ENCODE measurements around the gene LTA4H.
A peak's percentile ranks its signal among the peaks of the same experiment; 100 is the strongest.

LTA4H gene

DNA sequence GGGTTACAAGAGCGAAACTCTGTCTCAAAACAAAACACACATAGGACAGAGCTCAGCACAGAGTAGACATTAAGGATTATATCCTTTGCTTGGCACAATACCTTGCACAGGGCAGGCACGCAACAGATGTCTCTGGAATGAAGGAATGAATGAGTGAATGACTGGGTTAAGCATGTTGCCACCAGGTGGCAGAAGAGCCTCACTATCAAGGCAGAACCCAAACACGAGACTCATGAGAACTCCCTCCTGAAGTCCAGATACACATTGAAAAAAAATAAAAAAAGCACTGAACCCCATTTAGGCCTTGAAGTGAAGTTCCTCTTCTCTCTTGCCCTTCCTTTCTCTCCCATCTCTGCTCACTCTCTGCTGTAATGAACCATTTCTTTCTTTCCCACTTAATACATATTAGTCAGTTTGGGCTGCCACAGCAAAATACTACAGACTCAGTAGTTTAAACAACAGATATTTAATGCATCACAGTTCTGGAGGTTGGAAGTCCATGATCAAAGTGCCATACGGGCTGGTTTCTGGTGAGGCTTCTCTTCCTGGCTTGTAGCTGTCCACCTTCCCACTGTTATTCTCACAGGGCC is 26.6 kb upstream of the LTA4H start:
- H3K36me3 ChIP-seq (ENCODE audit: control insufficient read depth in 1 of 2, insufficient read depth in 2 of 2, low read depth in 1 of 2, low read length in 2 of 2): no peaks in the 10 kb centered on the region
- WGBS: 50% methylated on average over 2 of the region's 4 CpGs
- no peak overlapping the region for H2BK12ac ChIP-seq (ENCODE audit: low read length in 2 of 2)
- no peak overlapping the region for H2BK120ac ChIP-seq (ENCODE audit: low read depth, low read length)
- no peak overlapping the region for H3K23ac ChIP-seq (ENCODE audit: low read length in 2 of 2)
- H3K4ac ChIP-seq (ENCODE audit: low read depth in 1 of 2, low read length in 2 of 2): no peak overlapping the region
- H3K27me3 ChIP-seq (ENCODE audit: control insufficient read depth in 1 of 2, insufficient read depth in 1 of 2, low read length in 2 of 2): no peaks in the 10 kb centered on the region
- no peak overlapping the region for H2BK5ac ChIP-seq (ENCODE audit: low read depth, low read length, poor library complexity, severe bottlenecking)
- H2AFZ ChIP-seq (ENCODE audit: low read depth, low read length): no peak overlapping the region
- no peak overlapping the region for H3K4me3 ChIP-seq (ENCODE audit: insufficient read depth in 1 of 2, low read depth in 1 of 2, low read length in 2 of 2)
- H4K8ac ChIP-seq (ENCODE audit: low read length): no peak overlapping the region
- no peak overlapping the region for H3K4me2 ChIP-seq (ENCODE audit: low read length, poor library complexity, severe bottlenecking)
- peak; percentile 85 for DNase-seq
- no peaks in the 10 kb centered on the region for H3K79me1 ChIP-seq (replicated peaks; ENCODE audit: low read length, poor library complexity, severe bottlenecking)
- H3K4me1 ChIP-seq (ENCODE audit: control insufficient read depth, insufficient read depth, low read depth, low read length): no peaks in the 10 kb centered on the region
- no peak overlapping the region for H3K14ac ChIP-seq (ENCODE audit: low read length in 2 of 2)
- no peak overlapping the region for H3K27ac ChIP-seq (ENCODE audit: low read length, poor library complexity, severe bottlenecking)
- no peak overlapping the region for H4K91ac ChIP-seq (ENCODE audit: low read length)
- H3K9me3 ChIP-seq (ENCODE audit: control insufficient read depth, low read length): peaks cover 3% of the 10 kb centered on the region
- H2BK15ac ChIP-seq (ENCODE audit: low read depth, poor library complexity, severe bottlenecking): no peak overlapping the region
- H3K9ac ChIP-seq (ENCODE audit: low read length): peak overlapping the region; percentile 65
- H3K18ac ChIP-seq (ENCODE audit: low read depth in 1 of 2, low read length in 2 of 2): peak overlapping the region in 1 of 2 experiments; percentile 41
- H2AK5ac ChIP-seq (ENCODE audit: low read length, severe bottlenecking): peak overlapping the region; percentile 69

DNA sequence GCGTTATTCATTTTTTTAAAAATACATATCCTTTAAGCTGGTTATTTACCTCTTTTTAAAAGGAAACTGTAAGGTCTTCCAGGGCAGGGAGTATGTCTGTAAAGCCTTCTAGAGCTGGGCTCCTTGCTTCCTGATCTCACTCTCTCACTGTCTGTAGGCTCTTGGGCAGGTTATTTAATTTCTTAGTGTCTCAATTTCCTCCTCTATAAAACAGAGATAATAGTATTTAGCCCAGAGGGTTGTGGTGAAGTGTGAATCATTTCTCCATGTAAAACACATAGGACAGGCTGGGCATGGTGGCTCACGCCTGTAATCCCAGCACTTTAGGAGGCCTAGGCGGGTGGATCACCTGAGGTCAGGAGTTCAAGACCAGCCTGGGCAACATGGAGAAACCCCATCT is 25.9 kb upstream of the LTA4H start:
- Histone ChIP-seq H3K27me3 (ENCODE audit: control insufficient read depth in 1 of 2, insufficient read depth in 1 of 2, low read length in 2 of 2) (no peaks in the 10 kb centered on the region), H3K4ac (ENCODE audit: low read depth in 1 of 2, low read length in 2 of 2) (no peak overlapping the region), H3K36me3 (ENCODE audit: control insufficient read depth in 1 of 2, insufficient read depth in 2 of 2, low read depth in 1 of 2, low read length in 2 of 2) (no peaks in the 10 kb centered on the region), H3K27ac (ENCODE audit: low read length, poor library complexity, severe bottlenecking) (no peak overlapping the region), H3K79me1 (replicated peaks; ENCODE audit: low read length, poor library complexity, severe bottlenecking) (no peaks in the 10 kb centered on the region), H4K8ac (ENCODE audit: low read length) (no peak overlapping the region), H2BK15ac (ENCODE audit: low read depth, poor library complexity, severe bottlenecking) (no peak overlapping the region), H2BK12ac (ENCODE audit: low read length in 2 of 2) (no peak overlapping the region), H3K18ac (ENCODE audit: low read depth in 1 of 2, low read length in 2 of 2) (no peak overlapping the region), H2AK5ac (ENCODE audit: low read length, severe bottlenecking) (no peak overlapping the region), H4K91ac (ENCODE audit: low read length) (no peak overlapping the region), H3K4me1 (ENCODE audit: control insufficient read depth, insufficient read depth, low read depth, low read length) (no peaks in the 10 kb centered on the region), H3K9ac (ENCODE audit: low read length) (no peak overlapping the region), H2AFZ (ENCODE audit: low read depth, low read length) (no peak overlapping the region), H3K9me3 (ENCODE audit: control insufficient read depth, low read length) (peaks cover 7% of the 10 kb centered on the region), H2BK5ac (ENCODE audit: low read depth, low read length, poor library complexity, severe bottlenecking) (no peak overlapping the region), H3K4me3 (ENCODE audit: insufficient read depth in 1 of 2, low read depth in 1 of 2, low read length in 2 of 2) (no peak overlapping the region), H3K23ac (ENCODE audit: low read length in 2 of 2) (no peak overlapping the region), H3K14ac (ENCODE audit: low read length in 2 of 2) (no peak overlapping the region), H2BK120ac (ENCODE audit: low read depth, low read length) (no peak overlapping the region), H3K4me2 (ENCODE audit: low read length, poor library complexity, severe bottlenecking) (no peak overlapping the region)
- WGBS: 98% methylated on average over 2 of the region's 3 CpGs
- DNase-seq: no peak

GRCh38 chr12:96060041-96060440 is 24.7 kb upstream of the LTA4H start:
- 78% methylated on average over 7 of the region's 7 CpGs for WGBS
- Histone ChIP-seq H3K27ac (ENCODE audit: low read length, poor library complexity, severe bottlenecking) (no peak overlapping the region), H3K79me1 (replicated peaks; ENCODE audit: low read length, poor library complexity, severe bottlenecking) (no peaks in the 10 kb centered on the region), H3K23ac (ENCODE audit: low read length in 2 of 2) (no peak overlapping the region), H3K9me3 (ENCODE audit: control insufficient read depth, low read length) (peaks cover 7% of the 10 kb centered on the region), H4K8ac (ENCODE audit: low read length) (no peak overlapping the region), H2BK15ac (ENCODE audit: low read depth, poor library complexity, severe bottlenecking) (no peak overlapping the region), H3K36me3 (ENCODE audit: control insufficient read depth in 1 of 2, insufficient read depth in 2 of 2, low read depth in 1 of 2, low read length in 2 of 2) (no peaks in the 10 kb centered on the region), H3K18ac (ENCODE audit: low read depth in 1 of 2, low read length in 2 of 2) (no peak overlapping the region), H3K4me2 (ENCODE audit: low read length, poor library complexity, severe bottlenecking) (no peak overlapping the region), H2BK12ac (ENCODE audit: low read length in 2 of 2) (no peak overlapping the region), H4K91ac (ENCODE audit: low read length) (no peak overlapping the region), H3K4ac (ENCODE audit: low read depth in 1 of 2, low read length in 2 of 2) (no peak overlapping the region), H3K4me3 (ENCODE audit: insufficient read depth in 1 of 2, low read depth in 1 of 2, low read length in 2 of 2) (no peak overlapping the region), H2BK5ac (ENCODE audit: low read depth, low read length, poor library complexity, severe bottlenecking) (no peak overlapping the region), H3K27me3 (ENCODE audit: control insufficient read depth in 1 of 2, insufficient read depth in 1 of 2, low read length in 2 of 2) (no peaks in the 10 kb centered on the region), H2AK5ac (ENCODE audit: low read length, severe bottlenecking) (no peak overlapping the region), H3K4me1 (ENCODE audit: control insufficient read depth, insufficient read depth, low read depth, low read length) (no peaks in the 10 kb centered on the region), H3K14ac (ENCODE audit: low read length in 2 of 2) (no peak overlapping the region), H3K9ac (ENCODE audit: low read length) (no peak overlapping the region), H2AFZ (ENCODE audit: low read depth, low read length) (no peak overlapping the region), H2BK120ac (ENCODE audit: low read depth, low read length) (no peak overlapping the region)
- no peak for DNase-seq

- Histone ChIP-seq H3K9me3 (ENCODE audit: control insufficient read depth, low read length) (peaks cover 7% of the 10 kb centered on the region), H2BK15ac (ENCODE audit: low read depth, poor library complexity, severe bottlenecking) (no peak overlapping the region), H2BK12ac (ENCODE audit: low read length in 2 of 2) (no peak overlapping the region), H3K4me1 (ENCODE audit: control insufficient read depth, insufficient read depth, low read depth, low read length) (no peaks in the 10 kb centered on the region), H3K18ac (ENCODE audit: low read depth in 1 of 2, low read length in 2 of 2) (no peak overlapping the region), H3K4me2 (ENCODE audit: low read length, poor library complexity, severe bottlenecking) (no peak overlapping the region), H2BK120ac (ENCODE audit: low read depth, low read length) (no peak overlapping the region), H3K4ac (ENCODE audit: low read depth in 1 of 2, low read length in 2 of 2) (no peak overlapping the region), H3K27me3 (ENCODE audit: control insufficient read depth in 1 of 2, insufficient read depth in 1 of 2, low read length in 2 of 2) (no peaks in the 10 kb centered on the region), H3K4me3 (ENCODE audit: insufficient read depth in 1 of 2, low read depth in 1 of 2, low read length in 2 of 2) (no peak overlapping the region), H2AK5ac (ENCODE audit: low read length, severe bottlenecking) (no peak overlapping the region), H3K23ac (ENCODE audit: low read length in 2 of 2) (no peak overlapping the region), H2AFZ (ENCODE audit: low read depth, low read length) (no peak overlapping the region), H3K9ac (ENCODE audit: low read length) (no peak overlapping the region), H3K36me3 (ENCODE audit: control insufficient read depth in 1 of 2, insufficient read depth in 2 of 2, low read depth in 1 of 2, low read length in 2 of 2) (no peaks in the 10 kb centered on the region), H2BK5ac (ENCODE audit: low read depth, low read length, poor library complexity, severe bottlenecking) (no peak overlapping the region), H3K27ac (ENCODE audit: low read length, poor library complexity, severe bottlenecking) (no peak overlapping the region), H4K91ac (ENCODE audit: low read length) (no peak overlapping the region), H3K14ac (ENCODE audit: low read length in 2 of 2) (peak overlapping the region in 1 of 2 experiments; percentile 23), H4K8ac (ENCODE audit: low read length) (no peak overlapping the region), H3K79me1 (replicated peaks; ENCODE audit: low read length, poor library complexity, severe bottlenecking) (no peaks in the 10 kb centered on the region)
- no peak for DNase-seq
- 82% methylated on average over 2 of the region's 4 CpGs for WGBS
Measured at GRCh38 chr12:96057986-96058553, 22.7 kb upstream of the LTA4H start.

All from mesenchymal stem cell (in vitro differentiated cells and primary cell).